Esophagus muscularis mucosa (tissue), 4 donors: ENCODE data around the gene ZNF784. TPM values are rescaled to one million over a fixed set of nuclear protein-coding genes. Genes with fewer than 3 reads are reported as not detected.

Experiments
- DNase-seq: peaks from one replicate; pipeline ENCODE4 v3.0.0-alpha.2; 2017; ENCODE audit errors: extremely low spot score
- H3K27ac ChIP-seq, 4 donors: fragments of 200-600 bp; sonication (generic); replicated peaks in 1 of 4; 1 replicate in 3 of 4; 2 replicates in 1 of 4; pipeline ENCODE4 v1.5.1; 2016 to 2019; ENCODE audit warnings: mild to moderate bottlenecking in 1 of 4
- H3K27me3 ChIP-seq, 4 donors: fragments of 200-600 bp; sonication (generic); one replicate each; pipeline versions ENCODE4 v1.5.1 to v1.6.0; 2016 to 2019
- H3K36me3 ChIP-seq, 4 donors: fragments of 200-600 bp; sonication (generic); one replicate each; pipeline ENCODE4 v1.5.1; 2016 to 2019
- H3K4me1 ChIP-seq, 4 donors: fragments of 200-600 bp; sonication (generic); one replicate each; pipeline ENCODE4 v1.5.1; 2016 to 2019
- H3K4me3 ChIP-seq, 4 donors: fragments of 200-600 bp; sonication (generic); 1 replicate in 2 of 4; 2 replicates in 2 of 4; pipeline ENCODE4 v1.5.1; 2016 to 2019; ENCODE audit warnings: mild to moderate bottlenecking in 4 of 4, moderate library complexity in 1 of 4
- H3K9me3 ChIP-seq, 4 donors: fragments of 200-600 bp; sonication (generic); 1 replicate in 3 of 4; 2 replicates in 1 of 4; pipeline ENCODE4 v1.5.1; 2016 to 2019
- CTCF ChIP-seq, 3 experiments: fragments of 200-600 bp in 2 of 3; fragments of 450-650 bp in 1 of 3; sonication (generic) in 2 of 3; IDR thresholded peaks; one replicate each; pipeline ENCODE4 v1.5.1; 2017 to 2019; ENCODE audit warnings: antibody characterized with exemption in 3 of 3, mild to moderate bottlenecking in 2 of 3, moderate library complexity in 1 of 3
- EP300 ChIP-seq: sonication (generic); formaldehyde crosslinking; IDR thresholded peaks from one replicate; pipeline ENCODE4 v1.6.1; 2017; ENCODE audit warnings: antibody characterized with exemption
- POLR2A ChIP-seq: fragments of 450-650 bp; IDR thresholded peaks from one replicate; pipeline ENCODE4 v1.6.1; 2017; ENCODE audit warnings: antibody characterized with exemption, moderate library complexity, mild to moderate bottlenecking, low read depth
- POLR2AphosphoS5 ChIP-seq, 2 donors: sonication (generic); formaldehyde crosslinking; IDR thresholded peaks; one replicate each; pipeline ENCODE4 v1.6.1; 2017; ENCODE audit warnings: antibody characterized with exemption in 2 of 2
- WGBS: methylation state at CpG from one replicate; pipeline ENCODE4 v1.1.5; 2018; 5-methylcytosine and 5-hydroxymethylcytosine counted together
- intact Hi-C: fragments of 100-400 bp; cut with DNase I; formaldehyde crosslinking; loops from one replicate; pipeline ENCODE4 v1.15.1; 2023
- total RNA-seq, 4 donors: library from RNA; depleted of rRNA; stranded (reverse); fragments of >200 nt; gene quantifications; one replicate each; pipeline versions ENCODE4 v1.1.0 to v1.2.1, GENCODE V29; 2016

Gene ZNF784
- total RNA-seq, 4 donors from 2014 or later: 2.5 to 6.3 (median 4.0) TPM

GRCh38 chr19:55667958-55668357 is 43.6 kb upstream of the ZNF784 start:
- H3K9me3 ChIP-seq: no peaks in the 10 kb centered on the region
- WGBS: 72% methylated on average over 9 of the region's 11 CpGs
- intact Hi-C loops: no loop called here
- peaks cover 77 to 97% (median 90%) of the 10 kb centered on the region in 4 donors for H3K36me3 ChIP-seq
- peaks cover 0 to 41% (median 14%) of the 10 kb centered on the region in 4 donors for H3K4me1 ChIP-seq
- no peaks in the 10 kb centered on the region for H3K27me3 ChIP-seq
- TF ChIP-seq EP300 (no peak), CTCF (IDR thresholded peaks at IDR 0.05) (no peak), POLR2A (no peak), POLR2AphosphoS5 (IDR thresholded peaks at IDR 0.05) (no peak)
- no peak for DNase-seq
- no peak overlapping the region for H3K27ac ChIP-seq
- no peak overlapping the region for H3K4me3 ChIP-seq

GRCh38 chr19:55667511-55667910 is 43.1 kb upstream of the ZNF784 start:
- DNase-seq: no peak
- TF ChIP-seq EP300: no peak
- TF ChIP-seq CTCF (IDR thresholded peaks at IDR 0.05): no peak
- no peak for TF ChIP-seq POLR2AphosphoS5 (IDR thresholded peaks at IDR 0.05)
- no peak for TF ChIP-seq POLR2A
- no peaks in the 10 kb centered on the region for H3K9me3 ChIP-seq
- no peak overlapping the region for H3K4me3 ChIP-seq
- WGBS: 91% methylated on average over 7 of the region's 12 CpGs
- intact Hi-C loops: no loop called here
- no peaks in the 10 kb centered on the region for H3K27me3 ChIP-seq
- H3K4me1 ChIP-seq: peaks cover 0 to 43% (median 14%) of the 10 kb centered on the region in 4 donors
- no peak overlapping the region for H3K27ac ChIP-seq
- peaks cover 82 to 97% (median 92%) of the 10 kb centered on the region in 4 donors for H3K36me3 ChIP-seq

GRCh38 chr19:55667006-55667381 is 42.6 kb upstream of the ZNF784 start:
- H3K36me3 ChIP-seq: peaks cover 87 to 98% (median 97%) of the 10 kb centered on the region in 4 donors
- TF ChIP-seq POLR2A: no peak
- no peak for TF ChIP-seq CTCF (IDR thresholded peaks at IDR 0.05)
- intact Hi-C loops: no loop called here

GRCh38 chr19:55666343-55667005 is 42.1 kb upstream of the ZNF784 start:
- Histone ChIP-seq H3K9me3 (no peaks in the 10 kb centered on the region), H3K4me3 (no peak overlapping the region), H3K4me1 (peaks cover 0 to 39% (median 9%) of the 10 kb centered on the region in 4 donors), H3K27me3 (no peaks in the 10 kb centered on the region), H3K27ac (no peak overlapping the region), H3K36me3 (peaks cover 92 to 100% (median 99%) of the 10 kb centered on the region in 4 donors)
- WGBS: 96% methylated on average over 5 of the region's 12 CpGs
- no peak for TF ChIP-seq POLR2AphosphoS5 (IDR thresholded peaks at IDR 0.05)
- no peak for TF ChIP-seq CTCF (IDR thresholded peaks at IDR 0.05)
- no peak for TF ChIP-seq EP300
- no peak for TF ChIP-seq POLR2A
- DNase-seq: no peak
- intact Hi-C loops: no loop called here

More at GRCh38 chr19:55667006-55667381, 42.6 kb upstream of the ZNF784 start:
- H3K4me3 ChIP-seq: no peak overlapping the region
- 89% methylated on average over 4 of the region's 4 CpGs for WGBS
- H3K27me3 ChIP-seq: no peaks in the 10 kb centered on the region
- no peak for DNase-seq
- no peak overlapping the region for H3K27ac ChIP-seq
- no peaks in the 10 kb centered on the region for H3K9me3 ChIP-seq
- H3K4me1 ChIP-seq: peaks cover 0 to 44% (median 11%) of the 10 kb centered on the region in 4 donors
